Ishikawa (cell line): ENCODE data around the gene RIPK3.

Experiments
- CEBPB ChIP-seq: IDR thresholded peaks from 2 replicates; pipeline ENCODE4 v1.6.1; 2012
- CREB1 ChIP-seq: IDR thresholded peaks from 2 replicates; pipeline ENCODE4 v1.6.1; 2012; ENCODE audit warnings: low read depth
- EGR1 ChIP-seq: IDR thresholded peaks from 2 replicates; pipeline ENCODE4 v1.6.1; 2012
- EP300 ChIP-seq: IDR thresholded peaks from 2 replicates; pipeline ENCODE4 v1.6.1; 2012; ENCODE audit warnings: borderline replicate concordance
- FOXM1 ChIP-seq: IDR thresholded peaks from 2 replicates; pipeline ENCODE4 v1.6.1; 2012; ENCODE audit warnings: low read depth, borderline replicate concordance
- MAX ChIP-seq: IDR thresholded peaks from 2 replicates; pipeline ENCODE4 v1.6.1; 2012
- NFIC ChIP-seq: IDR thresholded peaks from 2 replicates; pipeline ENCODE4 v1.6.1; 2012
- RAD21 ChIP-seq: IDR thresholded peaks from 2 replicates; pipeline ENCODE4 v1.6.1; 2012; ENCODE audit warnings: low read depth
- REST ChIP-seq: IDR thresholded peaks from 2 replicates; pipeline ENCODE4 v1.6.1; 2012; ENCODE audit warnings: low read depth, mild to moderate bottlenecking
- TCF12 ChIP-seq: IDR thresholded peaks from 2 replicates; pipeline ENCODE4 v1.6.1; 2012; ENCODE audit warnings: low read depth
- YY1 ChIP-seq: IDR thresholded peaks from 2 replicates; pipeline ENCODE4 v1.6.1; 2012; ENCODE audit warnings: low read depth
- ZBTB7A ChIP-seq: IDR thresholded peaks from 2 replicates; pipeline ENCODE4 v1.6.1; 2012; ENCODE audit warnings: low read depth

- TF ChIP-seq REST = no peak
- TF ChIP-seq YY1 = no peak
- TF ChIP-seq EP300 = no peak
- TF ChIP-seq TCF12 = no peak
- TF ChIP-seq ZBTB7A = no peak
- TF ChIP-seq CREB1 = no peak
- no peak for TF ChIP-seq CEBPB
- TF ChIP-seq RAD21 = no peak
- TF ChIP-seq FOXM1 = no peak
- TF ChIP-seq EGR1 = no peak
- TF ChIP-seq MAX = no peak
- TF ChIP-seq NFIC = no peak
Observed at GRCh38 chr14:24329073-24329663, 10.6 kb downstream of the RIPK3 start.
